ENCODE measurements around the gene FBXL17. TPM values are rescaled to one million over a fixed set of nuclear protein-coding genes. Genes with fewer than 3 reads are reported as not detected.

Gene FBXL17
- total RNA-seq, 1 experiment from 2014 or later = 5.3 TPM

DNA sequence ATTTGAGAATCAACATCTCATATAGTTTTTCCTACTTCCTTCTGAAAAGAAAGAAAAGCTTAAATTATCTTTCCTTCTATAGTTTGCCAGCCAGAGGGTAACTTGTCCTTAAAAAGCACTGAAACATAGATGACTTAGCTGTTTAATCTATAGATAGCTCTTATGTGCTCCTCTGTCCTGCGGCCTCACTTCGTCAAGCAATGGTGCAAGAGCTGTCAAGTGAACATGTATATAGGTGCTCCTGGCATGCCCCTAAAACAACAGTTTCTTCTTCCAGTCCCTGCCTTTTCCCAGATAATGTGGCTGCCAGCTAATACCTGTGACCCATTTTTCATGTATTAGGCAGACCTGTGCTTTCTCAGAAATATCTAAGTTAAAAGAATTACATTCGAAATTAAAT, 423.5 kb downstream of the FBXL17 start:
- Histone ChIP-seq H3K9ac (ENCODE audit: extremely low read depth, insufficient read length, low read length) (no peak overlapping the region), H4K5ac (ENCODE audit: insufficient read length, low read depth, low read length) (no peak overlapping the region), H4K20me1 (ENCODE audit: control insufficient read depth, insufficient read depth, insufficient read length) (no peaks in the 10 kb centered on the region), H2BK120ac (ENCODE audit: low read depth, low read length, poor library complexity, severe bottlenecking) (no peak overlapping the region), H3K4me1 (ENCODE audit: insufficient read depth, low read length) (no peaks in the 10 kb centered on the region), H2AFZ (ENCODE audit: low read length) (no peak overlapping the region), H3T11ph (ENCODE audit: low read length) (no peak overlapping the region), H4K8ac (replicated peaks; ENCODE audit: insufficient read length, low read depth, low read length) (no peak overlapping the region), H2BK20ac (ENCODE audit: low read depth, low read length, poor library complexity, severe bottlenecking) (no peak overlapping the region), H3K27ac (ENCODE audit: insufficient read length, low read depth, low read length) (no peak overlapping the region), H2BK5ac (ENCODE audit: insufficient read length, low read length) (no peak overlapping the region), H3K14ac (ENCODE audit: insufficient read depth, low read length) (no peak overlapping the region), H3K79me1 (ENCODE audit: insufficient read depth, low read depth, low read length, poor library complexity, severe bottlenecking) (no peaks in the 10 kb centered on the region), H3K18ac (ENCODE audit: insufficient read length, low read depth, low read length) (no peak overlapping the region), H3K56ac (ENCODE audit: insufficient read length, low read depth, low read length) (no peak overlapping the region), H2BK15ac (ENCODE audit: low read depth, low read length) (no peak overlapping the region), H3K23me2 (ENCODE audit: insufficient read length, low read depth, low read length, poor library complexity, severe bottlenecking) (no peaks in the 10 kb centered on the region), H3K27me3 (ENCODE audit: insufficient read depth, low read length) (no peaks in the 10 kb centered on the region), H3K4ac (ENCODE audit: low read depth, low read length) (no peak overlapping the region), H3K9me3 (ENCODE audit: control insufficient read depth, low read depth, low read length) (no peaks in the 10 kb centered on the region), H3K4me2 (ENCODE audit: insufficient read depth, insufficient read length, low read length) (no peak overlapping the region), H2BK12ac (ENCODE audit: insufficient read length, low read depth, low read length) (no peak overlapping the region), H4K91ac (ENCODE audit: insufficient read length, low read depth, low read length) (no peak overlapping the region), H3K23ac (ENCODE audit: insufficient read length, low read depth, low read length) (no peak overlapping the region), H2AK5ac (ENCODE audit: insufficient read length, low read length) (no peak overlapping the region), H3K79me2 (ENCODE audit: insufficient read depth, low read length) (no peaks in the 10 kb centered on the region)
- H3K27ac Mint-ChIP-seq = no peak overlapping the region
- no peak overlapping the region for H3K4me3 Mint-ChIP-seq
- DNase-seq = no peak
- H3K36me3 Mint-ChIP-seq (ENCODE audit: insufficient read depth in 1 of 3, low read depth in 3 of 3) = no peaks in the 10 kb centered on the region; a peak in 1 of 7 replicates
- no peaks in the 10 kb centered on the region for H3K27me3 Mint-ChIP-seq (ENCODE audit: low read depth)
- TF ChIP-seq, protein P1, sequence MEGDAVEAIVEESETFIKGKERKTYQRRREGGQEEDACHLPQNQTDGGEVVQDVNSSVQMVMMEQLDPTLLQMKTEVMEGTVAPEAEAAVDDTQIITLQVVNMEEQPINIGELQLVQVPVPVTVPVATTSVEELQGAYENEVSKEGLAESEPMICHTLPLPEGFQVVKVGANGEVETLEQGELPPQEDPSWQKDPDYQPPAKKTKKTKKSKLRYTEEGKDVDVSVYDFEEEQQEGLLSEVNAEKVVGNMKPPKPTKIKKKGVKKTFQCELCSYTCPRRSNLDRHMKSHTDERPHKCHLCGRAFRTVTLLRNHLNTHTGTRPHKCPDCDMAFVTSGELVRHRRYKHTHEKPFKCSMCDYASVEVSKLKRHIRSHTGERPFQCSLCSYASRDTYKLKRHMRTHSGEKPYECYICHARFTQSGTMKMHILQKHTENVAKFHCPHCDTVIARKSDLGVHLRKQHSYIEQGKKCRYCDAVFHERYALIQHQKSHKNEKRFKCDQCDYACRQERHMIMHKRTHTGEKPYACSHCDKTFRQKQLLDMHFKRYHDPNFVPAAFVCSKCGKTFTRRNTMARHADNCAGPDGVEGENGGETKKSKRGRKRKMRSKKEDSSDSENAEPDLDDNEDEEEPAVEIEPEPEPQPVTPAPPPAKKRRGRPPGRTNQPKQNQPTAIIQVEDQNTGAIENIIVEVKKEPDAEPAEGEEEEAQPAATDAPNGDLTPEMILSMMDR (conservative IDR thresholded peaks at IDR 0.05) = no peak
- whole genome bisulfite sequencing (ENCODE audit: extremely low coverage, insufficient read length, low lambda C conversion rate) = no CpG with 5 or more reads among the region's 3 CpGs
- H3K9me3 Mint-ChIP-seq = no peaks in the 10 kb centered on the region; a peak in 1 of 5 replicates
- H3K4me1 Mint-ChIP-seq = peaks cover 4 to 11% of the 10 kb centered on the region in 2 experiments
